NT2/D1 (cell line): ENCODE measurements around the gene SCN9A.
A peak's percentile ranks its signal among the peaks of the same experiment; 100 is the strongest.

Experiments used
- DNase-seq: peaks from one replicate; pipeline ENCODE4 v3.0.0-alpha.2; 2011; ENCODE audit warnings: low read depth, low spot score
- H3K27me3 ChIP-seq: 2 replicates; pipeline ENCODE4 v1.6.0; 2011; ENCODE audit warnings: mild to moderate bottlenecking; ENCODE audit not compliant: insufficient read length, insufficient read depth
- H3K36me3 ChIP-seq: 2 replicates; pipeline ENCODE4 v1.6.1; 2011; ENCODE audit warnings: mild to moderate bottlenecking, low read length, mixed read lengths; ENCODE audit not compliant: insufficient read depth, insufficient read length
- H3K4me1 ChIP-seq: 2 replicates; pipeline ENCODE4 v1.5.1; 2011; ENCODE audit not compliant: insufficient read depth, insufficient read length
- H3K4me3 ChIP-seq: 2 replicates; pipeline ENCODE4 v1.5.1; 2011; ENCODE audit warnings: low read depth; ENCODE audit not compliant: insufficient read length
- H3K9ac ChIP-seq: 2 replicates; pipeline ENCODE4 v1.6.0; 2011; ENCODE audit warnings: low read depth; ENCODE audit not compliant: insufficient read length
- H3K9me3 ChIP-seq: 2 replicates; pipeline ENCODE4 v1.5.1; 2011; ENCODE audit warnings: mild to moderate bottlenecking, low read length; ENCODE audit not compliant: insufficient read depth
- SUZ12 ChIP-seq: IDR thresholded peaks from 2 replicates; pipeline ENCODE4 v1.6.1; 2011; ENCODE audit not compliant: insufficient read length, insufficient read depth; ENCODE audit errors: extremely low read depth
- YY1 ChIP-seq: IDR thresholded peaks from 2 replicates; pipeline ENCODE4 v1.6.1; 2011; ENCODE audit not compliant: insufficient read length, insufficient read depth
- ZNF274 ChIP-seq: IDR thresholded peaks from 2 replicates; pipeline ENCODE4 v1.6.1; 2011; ENCODE audit warnings: mild to moderate bottlenecking, low read depth, low read length

The SCN9A gene

DNA sequence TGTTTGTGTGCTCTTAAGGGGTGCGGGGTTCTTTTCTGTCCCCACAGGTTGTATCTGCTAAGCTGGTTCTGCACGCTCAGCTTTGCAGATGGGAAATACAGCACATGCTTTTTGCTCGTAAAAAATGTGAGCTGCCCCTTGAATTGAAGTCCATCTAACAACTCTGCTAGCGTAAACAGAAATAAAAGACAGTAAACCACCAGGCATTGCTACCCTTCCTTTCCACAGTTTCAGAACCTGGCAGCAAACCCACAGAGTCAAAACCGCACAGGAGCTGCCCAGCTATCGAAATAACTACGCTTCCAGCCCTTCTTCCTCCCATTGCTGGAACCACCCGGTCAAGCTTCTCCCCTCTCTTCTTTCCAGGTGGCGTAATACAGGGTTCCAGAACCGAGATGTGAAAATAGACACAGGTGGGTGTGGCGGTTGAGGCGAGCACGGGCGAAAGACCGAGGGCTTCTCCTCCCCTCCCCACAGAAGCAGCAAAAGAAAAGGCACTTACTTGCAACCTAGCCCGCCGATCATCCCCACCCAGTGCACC lies 479 bp downstream of the SCN9A start:
- Histone ChIP-seq H3K4me1 (no peaks in the 10 kb centered on the region), H3K4me3 (peak overlapping the region; percentile 71), H3K9me3 (no peaks in the 10 kb centered on the region), H3K36me3 (no peaks in the 10 kb centered on the region), H3K27me3 (peaks cover 20% of the 10 kb centered on the region), H3K9ac (peak overlapping the region; percentile 22)
- no peak for DNase-seq
- TF ChIP-seq SUZ12 (no peak), ZNF274 (no peak), YY1 (no peak)

DNA sequence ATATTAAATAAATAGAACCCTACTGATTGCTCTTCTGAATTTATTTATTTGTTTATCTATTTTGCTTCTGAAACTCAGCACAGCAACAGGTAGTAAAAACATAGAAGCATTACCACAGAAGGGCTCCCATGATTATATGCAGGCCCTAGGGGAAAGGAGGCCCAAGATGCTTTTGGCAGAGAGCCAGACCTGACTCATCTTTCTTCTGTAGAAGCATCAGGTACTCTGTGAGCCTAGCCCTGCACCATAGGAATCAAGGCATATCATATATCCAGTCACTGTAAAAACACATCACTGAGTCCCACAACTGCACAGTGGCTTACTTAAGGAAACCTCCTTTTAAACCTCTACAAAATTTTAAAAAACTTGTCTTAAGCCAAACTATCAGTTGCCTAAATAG lies 1.8 kb downstream of the SCN9A start:
- Histone ChIP-seq H3K9ac (no peak overlapping the region), H3K4me3 (no peak overlapping the region), H3K4me1 (no peaks in the 10 kb centered on the region), H3K27me3 (peaks cover 20% of the 10 kb centered on the region), H3K9me3 (no peaks in the 10 kb centered on the region), H3K36me3 (no peaks in the 10 kb centered on the region)
- no peak for DNase-seq
- TF ChIP-seq SUZ12 = no peak
- no peak for TF ChIP-seq YY1
- TF ChIP-seq ZNF274 = no peak

DNA sequence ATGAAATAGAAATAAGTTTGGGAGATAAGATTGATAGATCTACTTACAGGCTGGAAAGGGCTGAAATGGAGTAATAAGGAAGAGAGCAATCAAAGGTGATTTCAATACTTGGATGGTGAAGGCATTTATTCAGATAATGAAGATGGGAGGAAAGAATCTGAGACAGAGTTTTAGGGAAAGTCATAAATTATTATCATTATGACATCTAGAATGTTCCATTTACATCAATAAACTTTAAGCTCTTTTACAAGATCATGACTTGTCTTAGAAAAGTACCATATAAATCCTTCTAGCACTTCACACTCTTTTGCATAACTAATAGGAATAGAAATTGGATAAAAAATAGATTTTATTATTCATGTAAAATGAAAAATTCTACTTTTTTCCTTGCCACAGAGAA lies 2.2 kb downstream of the SCN9A start:
- TF ChIP-seq YY1 (no peak), SUZ12 (no peak), ZNF274 (no peak)

DNA sequence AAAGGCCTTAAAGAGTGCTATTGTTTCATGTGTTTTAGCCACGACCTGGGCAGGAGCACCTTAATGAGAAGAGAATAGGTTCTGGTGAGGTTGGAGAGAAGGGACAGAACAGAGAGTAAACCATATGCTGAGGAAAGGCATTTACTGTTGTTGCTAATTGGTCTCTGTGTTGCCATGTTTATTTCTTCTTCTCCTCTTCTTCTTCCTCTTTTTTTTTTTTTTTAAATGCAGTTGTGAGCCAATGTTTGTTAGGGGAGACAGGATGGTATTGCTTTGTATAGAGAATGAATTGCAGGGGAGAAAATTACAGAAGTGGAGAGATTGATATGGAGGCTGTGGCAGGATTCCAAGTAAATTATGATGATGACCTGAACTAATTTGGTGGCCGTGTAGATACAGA lies 2.6 kb downstream of the SCN9A start:
- Histone ChIP-seq H3K9me3 (no peaks in the 10 kb centered on the region), H3K4me3 (no peak overlapping the region), H3K4me1 (no peaks in the 10 kb centered on the region), H3K36me3 (no peaks in the 10 kb centered on the region), H3K9ac (no peak overlapping the region), H3K27me3 (peaks cover 19% of the 10 kb centered on the region)
- TF ChIP-seq YY1 = no peak
- no peak for TF ChIP-seq ZNF274
- TF ChIP-seq SUZ12 = no peak
- no peak for DNase-seq

More for the DNA sequence above, 2.2 kb downstream of the SCN9A start:
- H3K27me3 ChIP-seq = peaks cover 20% of the 10 kb centered on the region
- no peaks in the 10 kb centered on the region for H3K9me3 ChIP-seq
- no peak overlapping the region for H3K4me3 ChIP-seq
- no peak overlapping the region for H3K9ac ChIP-seq
- no peaks in the 10 kb centered on the region for H3K36me3 ChIP-seq
- no peak for DNase-seq
- H3K4me1 ChIP-seq = no peaks in the 10 kb centered on the region

DNA sequence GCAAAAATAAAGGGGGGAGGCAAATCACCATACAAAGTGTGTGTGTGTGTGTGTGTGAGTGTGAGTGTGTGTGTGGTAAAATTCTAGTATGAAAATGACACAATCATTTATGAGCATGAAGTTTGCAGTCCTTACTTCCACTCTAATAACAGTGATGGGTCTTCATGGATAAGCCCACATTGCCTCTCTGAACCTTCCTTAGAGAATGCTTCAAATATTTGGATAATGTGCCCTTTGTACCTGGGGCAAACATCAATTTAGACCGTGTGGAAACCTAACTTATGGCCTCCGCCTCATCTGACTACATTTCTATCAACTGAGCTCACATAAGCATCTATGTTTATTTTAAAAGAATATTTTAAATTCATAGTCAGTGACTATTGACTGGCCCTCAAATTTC lies 3.7 kb downstream of the SCN9A start:
- no peak for DNase-seq
- H3K9me3 ChIP-seq = no peaks in the 10 kb centered on the region
- H3K36me3 ChIP-seq = no peaks in the 10 kb centered on the region
- H3K4me3 ChIP-seq = no peak overlapping the region
- peaks cover 9% of the 10 kb centered on the region for H3K27me3 ChIP-seq
- H3K4me1 ChIP-seq = no peaks in the 10 kb centered on the region
- TF ChIP-seq YY1 = no peak
- no peak overlapping the region for H3K9ac ChIP-seq

DNA sequence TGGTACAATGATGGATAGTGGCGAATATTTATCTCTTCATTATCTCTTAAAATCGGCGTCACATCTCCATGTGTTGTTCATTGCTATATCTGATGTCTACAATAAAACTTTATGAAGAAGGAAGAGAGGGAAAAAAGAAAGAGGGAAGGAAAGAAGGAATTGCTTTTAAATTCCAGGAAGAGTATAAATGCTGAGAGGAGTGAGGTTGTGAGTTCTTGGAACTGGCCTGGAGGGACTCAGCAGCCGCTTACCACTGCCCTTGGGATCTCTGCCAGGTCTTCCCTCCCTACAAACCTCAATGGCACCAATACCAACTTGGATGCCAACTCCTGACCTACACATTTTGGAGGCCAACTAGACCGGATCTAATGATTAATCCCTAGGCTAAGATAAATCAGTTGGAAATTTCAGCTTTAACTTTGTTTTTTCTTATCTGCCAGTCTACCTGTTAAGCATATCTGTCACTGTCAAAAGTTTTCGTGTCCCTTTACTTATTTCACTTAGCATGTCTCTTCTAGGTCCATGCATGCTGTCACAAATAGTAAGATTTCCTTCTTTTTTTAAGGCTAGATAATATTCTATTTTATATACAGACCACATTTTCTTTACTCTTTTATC lies 9.8 kb downstream of the SCN9A start:
- H3K36me3 ChIP-seq = no peaks in the 10 kb centered on the region
- no peak overlapping the region for H3K9ac ChIP-seq
- no peaks in the 10 kb centered on the region for H3K9me3 ChIP-seq
- DNase-seq = no peak
- H3K4me3 ChIP-seq = no peak overlapping the region
- H3K4me1 ChIP-seq = no peaks in the 10 kb centered on the region
- TF ChIP-seq YY1 (no peak), ZNF274 (no peak), SUZ12 (no peak)
- H3K27me3 ChIP-seq = no peaks in the 10 kb centered on the region

DNA sequence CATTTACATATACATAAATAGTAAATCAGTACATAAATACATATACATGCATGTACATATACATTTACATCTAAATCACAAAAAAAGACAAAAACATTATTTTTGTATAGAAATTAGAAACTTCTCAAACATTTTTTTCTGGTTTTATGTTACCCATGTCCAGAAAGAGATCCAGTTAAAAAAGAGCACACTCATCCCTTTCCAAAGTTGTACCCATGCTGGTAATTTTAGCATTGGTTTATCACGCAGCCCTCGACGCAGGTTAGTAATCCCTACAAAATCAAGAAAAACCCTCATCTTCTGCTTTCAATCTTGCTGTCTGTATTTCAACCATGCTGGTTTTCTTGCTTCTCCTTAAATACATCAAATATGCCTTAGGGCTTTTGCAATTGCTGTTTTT lies 10.5 kb downstream of the SCN9A start:
- Histone ChIP-seq H3K4me1 (no peaks in the 10 kb centered on the region), H3K9me3 (no peaks in the 10 kb centered on the region), H3K9ac (no peak overlapping the region), H3K36me3 (no peaks in the 10 kb centered on the region), H3K27me3 (no peaks in the 10 kb centered on the region), H3K4me3 (no peak overlapping the region)
- DNase-seq = no peak
- TF ChIP-seq YY1 (no peak), ZNF274 (no peak), SUZ12 (no peak)
